K562 (cell line): ENCODE measurements around the gene TMEM150C. TPM values are rescaled to one million over a fixed set of nuclear protein-coding genes. Genes with fewer than 3 reads are reported as not detected.

Source experiments
- ATAC-seq: fragments of 200-7000 bp; cut with Tn5 transposase; 3 replicates; pipeline ENCODE4 v1.9.1; 2020; ENCODE audit warnings: moderate library complexity
- BruUV-seq: library from RNA; stranded (reverse); fragments of 400-500 nt; replicated peaks from 2 replicates; lab custom pipeline; 2021; lab: Mats Ljungman, UMichigan
- CTCF ChIA-PET: fragments of 300-600 bp; formaldehyde crosslinking; extraction: SDS; loops from one replicate; lab custom pipeline; 2021; ENCODE audit warnings: low intra/inter-chr PET ratio; lab: Yijun Ruan, JAX
- POLR2A ChIA-PET: fragments of 300-600, 350-650 bp; sonication (Branson Sonifier 250); formaldehyde crosslinking; extraction: SDS; loops from one replicate; lab custom pipeline; 2021; ENCODE audit warnings: antibody characterized with exemption, inconsistent platforms; lab: Yijun Ruan, JAX
- DNase-seq, 4 experiments: peaks; one replicate each; pipeline versions ENCODE4 v3.0.0 to v3.0.0-alpha.2; 2011 to 2018; ENCODE audit warnings: low spot score in 3 of 4, mixed read lengths in 3 of 4; ENCODE audit errors: extremely low read depth in 1 of 4
- FAIRE-seq: peaks from 2 replicates; lab custom pipeline; 2011; peaks lifted over from hg19 to GRCh38; lab: Jason Lieb, UNC
- H2AFZ ChIP-seq: 2 replicates; pipeline ENCODE4 v1.6.0; 2011; ENCODE audit warnings: low read depth, low read length, control low read depth, inconsistent platforms
- H3K27ac ChIP-seq: fragments of 200-600 bp; 3 replicates; pipeline ENCODE4 v1.8.0; 2011; ENCODE audit warnings: low read depth, mild to moderate bottlenecking, control low read depth, inconsistent platforms, low read length, moderate library complexity, mixed read lengths; ENCODE audit errors: extremely low read depth
- H3K27me3 ChIP-seq, 2 experiments: fragments of 300-600 bp in 1 of 2; 2 replicates in 1 of 2; 3 replicates in 1 of 2; pipeline versions ENCODE4 v1.6.0 to v1.8.0; 2011; ENCODE audit warnings: inconsistent platforms in 2 of 2, low read length in 2 of 2, mild to moderate bottlenecking in 1 of 2, mixed read lengths in 1 of 2, moderate library complexity in 1 of 2; ENCODE audit not compliant: control insufficient read depth in 2 of 2, insufficient read depth in 2 of 2
- H3K36me3 ChIP-seq: fragments of 300-600 bp; 3 replicates; pipeline ENCODE4 v1.8.0; 2011; ENCODE audit warnings: mild to moderate bottlenecking, low read length, inconsistent platforms; ENCODE audit not compliant: control insufficient read depth, insufficient read depth
- H3K4me1 ChIP-seq, 2 experiments: fragments of 200-600 bp in 1 of 2; replicated peaks in 1 of 2; 2 replicates in 1 of 2; 3 replicates in 1 of 2; pipeline versions ENCODE4 v1.5.1 to v1.8.0; 2011; ENCODE audit warnings: inconsistent platforms in 2 of 2, low read length in 2 of 2, mild to moderate bottlenecking in 1 of 2, mixed read lengths in 1 of 2, moderate library complexity in 1 of 2; ENCODE audit not compliant: control insufficient read depth in 2 of 2, insufficient read depth in 2 of 2
- H3K4me2 ChIP-seq: 2 replicates; pipeline ENCODE4 v1.6.1; 2011; ENCODE audit warnings: low read length, control low read depth, inconsistent platforms, mixed read lengths; ENCODE audit not compliant: insufficient read depth
- H3K4me3 ChIP-seq: fragments of 200-600 bp; sonication (generic), shearing (Covaris generic); 2 replicates; pipeline ENCODE4 v1.5.1; 2016; ENCODE audit warnings: control low read depth, inconsistent platforms
- H3K79me2 ChIP-seq: fragments of 200-600 bp; 3 replicates; pipeline ENCODE4 v1.8.0; 2011; ENCODE audit warnings: low read length, inconsistent platforms; ENCODE audit not compliant: control insufficient read depth, insufficient read depth
- H3K9ac ChIP-seq, 2 experiments: 2 replicates each; pipeline versions ENCODE4 v1.6.0 to v1.6.1; 2011; ENCODE audit warnings: low read depth in 2 of 2, low read length in 2 of 2, control low read depth in 1 of 2, inconsistent platforms in 1 of 2, mild to moderate bottlenecking in 1 of 2, mixed read lengths in 1 of 2; ENCODE audit not compliant: insufficient read depth in 1 of 2
- H3K9me1 ChIP-seq: one replicate; pipeline ENCODE4 v1.6.0; 2011; ENCODE audit warnings: inconsistent platforms, mild to moderate bottlenecking, low read length, moderate library complexity; ENCODE audit not compliant: control insufficient read depth, insufficient read depth
- H3K9me3 ChIP-seq: replicated peaks from 2 replicates; pipeline ENCODE4 v1.5.1; 2011; ENCODE audit warnings: low read depth, low read length, inconsistent platforms; ENCODE audit not compliant: control insufficient read depth, insufficient read depth
- H4K20me1 ChIP-seq: replicated peaks from 2 replicates; pipeline ENCODE4 v1.6.1; 2011; ENCODE audit warnings: low read length, inconsistent platforms, mixed read lengths; ENCODE audit not compliant: control insufficient read depth, insufficient read depth
- CEBPG ChIP-seq, 3 experiments: fragments of 200-800 bp in 1 of 3; sonication (Bioruptor generic) in 1 of 3; sonication (generic) in 1 of 3; formaldehyde crosslinking in 1 of 3; IDR thresholded peaks in 2 of 3; conservative IDR thresholded peaks in 1 of 3; 2 replicates each; pipeline versions ENCODE4 v1.6.1 to v1.8.0; 2016 to 2022; ENCODE audit warnings: missing compliant biosample characterization in 2 of 3, missing genetic modification characterization in 2 of 3, mild to moderate bottlenecking in 1 of 3, missing genetic modification reagents in 1 of 3
- CHD1 ChIP-seq: fragments of 200-600 bp; sonication (generic); IDR thresholded peaks from one replicate; pipeline ENCODE4 v1.6.1; 2012; ENCODE audit warnings: mild to moderate bottlenecking, moderate library complexity, low read length, inconsistent platforms
- GTF2E2 ChIP-seq: fragments of 200-800 bp; sonication (Bioruptor generic); IDR thresholded peaks from 2 replicates; pipeline ENCODE4 v1.6.1; 2016; ENCODE audit warnings: missing genetic modification characterization, missing compliant biosample characterization
- HNRNPL ChIP-seq: fragments of 200-400 bp; formaldehyde crosslinking; IDR thresholded peaks from 2 replicates; pipeline ENCODE4 v1.6.1; 2017; ENCODE audit warnings: low read depth, mild to moderate bottlenecking, low read length
- MTF1 ChIP-seq: fragments of 250-450 bp; sonication (Bioruptor Pico); IDR thresholded peaks from 2 replicates; pipeline ENCODE4 v1.9.0; 2021; ENCODE audit warnings: moderate library complexity, mild to moderate bottlenecking, inconsistent platforms, borderline replicate concordance
- SMAD4 ChIP-seq: fragments of 250-450 bp; sonication (Bioruptor Pico); conservative IDR thresholded peaks from 2 replicates; pipeline ENCODE4 v1.8.0; 2021; ENCODE audit warnings: inconsistent platforms, mild to moderate bottlenecking, moderate library complexity
- SRSF7 ChIP-seq: fragments of 200-400 bp; formaldehyde crosslinking; optimal IDR thresholded peaks from 2 replicates; pipeline ENCODE3; 2017; ENCODE audit warnings: mild to moderate bottlenecking, low read depth, low read length
- TCFL5 ChIP-seq: fragments of 250-450 bp; sonication (Bioruptor Pico); conservative IDR thresholded peaks from 2 replicates; pipeline ENCODE4 v1.6.1; 2021; ENCODE audit warnings: mild to moderate bottlenecking, moderate library complexity, matching md5 sums
- ZZZ3 ChIP-seq: fragments of 450-650 bp; IDR thresholded peaks from 2 replicates; pipeline ENCODE4 v1.6.1; 2016; ENCODE audit warnings: antibody characterized with exemption, mild to moderate bottlenecking, moderate library complexity
- WGBS: fragments of 100-300 bp; shearing (Covaris generic); methylation state at CpG from one replicate; pipeline ENCODE4 v1.1.6; 2016; ENCODE audit warnings: low coverage, mixed read lengths; ENCODE audit not compliant: insufficient coverage; ENCODE audit errors: missing lambda C conversion rate; 5-methylcytosine and 5-hydroxymethylcytosine counted together
- in situ Hi-C: fragments of 300-500 bp; cut with MboI; formaldehyde crosslinking; loops from 4 replicates; pipeline ENCODE4 v1.15.0; 2018; ENCODE audit warnings: inconsistent platforms, mixed read lengths
- intact Hi-C: fragments of 100-400 bp; cut with micrococcal nuclease; formaldehyde crosslinking; loops from 2 replicates; pipeline ENCODE4 v1.14.2; 2022
- polyA plus RNA-seq, 8 experiments: library from polyadenylated mRNA; depleted of rRNA in 4 of 8; stranded (reverse) in 5 of 8; unstranded in 3 of 8; fragments of >200 nt; fragmentation: Nextera tagmentation in 2 of 8; fragmentation: Illumina TruSeq in 1 of 8; extraction: Ambion mirVana in 2 of 8; extraction: Trizol in 1 of 8; gene quantifications; 2 replicates each; pipeline versions ENCODE4 v1.2.1 to v1.2.3, GENCODE V29; 2011 to 2014; ENCODE audit warnings: inconsistent platforms in 1 of 8, missing spikeins in 1 of 8
- total RNA-seq, 7 experiments: library from RNA; depleted of rRNA in 6 of 7; stranded (reverse); fragments of >200 nt in 6 of 7; fragmentation: Illumina TruSeq in 2 of 7; extraction: Trizol in 2 of 7; gene quantifications; 2 replicates each; pipeline versions ENCODE4 v1.2.1 to v1.2.3, GENCODE V29; 2011 to 2021; ENCODE audit warnings: low replicate concordance in 1 of 7

TMEM150C gene
- total and polyA plus RNA-seq, 9 of the 15 experiments (the other 6 are each of a cell fraction or from before 2014, with no cell fraction given): 0.07 TPM; not detected in 8

DNA sequence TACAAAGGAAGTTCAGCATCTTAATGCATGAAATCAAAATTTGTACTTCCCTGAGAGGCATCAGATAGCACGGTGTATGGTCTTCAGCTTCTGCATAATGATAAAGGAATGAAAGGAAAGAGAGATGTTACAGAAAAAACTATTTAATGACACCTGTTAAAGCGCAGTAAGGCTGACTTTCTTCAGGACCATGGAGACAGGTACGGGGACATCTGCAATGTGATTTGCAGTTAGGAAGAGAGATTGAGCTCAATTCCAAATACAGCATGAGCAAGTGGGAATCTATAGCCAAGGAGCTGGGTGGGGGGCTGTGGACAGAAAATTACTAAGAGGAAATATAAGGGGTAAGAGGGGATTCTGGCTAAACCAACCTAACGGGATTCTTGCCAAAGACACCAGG is 39.3 kb downstream of the TMEM150C start:
- no peaks in the 10 kb centered on the region for H4K20me1 ChIP-seq
- in situ Hi-C loops (no loop called here), intact Hi-C loops (no loop called here)
- BruUV-seq: no TSS peak
- FAIRE-seq (no peak), ATAC-seq (no peak), DNase-seq (no peak)
- no peaks in the 10 kb centered on the region for H3K36me3 ChIP-seq
- H3K4me3 ChIP-seq: no peak overlapping the region
- 0% methylated on average over 4 of the region's 4 CpGs for whole genome bisulfite sequencing
- ChIA-PET POLR2A (interaction anchor here (1.1 kb wide), 1 partner anchor 189 kb away, joined by 3 read pairs; no protein-coding TSS in a partner anchor), CTCF (no interaction called here)
- H3K4me1 ChIP-seq: no peaks in the 10 kb centered on the region
- H3K9me1 ChIP-seq: no peaks in the 10 kb centered on the region
- peaks cover 9 to 29% of the 10 kb centered on the region in 2 experiments for H3K27me3 ChIP-seq
- no peak for TF ChIP-seq MTF1 (CRISPR knock-in tag)
- no peak for TF ChIP-seq CEBPG (CRISPR knock-in tag; IDR thresholded peaks at IDR 0.05)
- no peak for TF ChIP-seq CEBPG (tag; conservative IDR thresholded peaks at IDR 0.05 in 1 of 2, IDR thresholded peaks at IDR 0.05 in 1 of 2)
- no peak for TF ChIP-seq SMAD4
- TF ChIP-seq SRSF7: no peak
- TF ChIP-seq TCFL5 (CRISPR knock-in tag): no peak
- no peak for TF ChIP-seq ZZZ3
- TF ChIP-seq CHD1: no peak
- no peak for TF ChIP-seq GTF2E2 (tag)
- no peak for TF ChIP-seq HNRNPL
- H2AFZ ChIP-seq: no peak overlapping the region
- H3K4me2 ChIP-seq: no peak overlapping the region
- no peaks in the 10 kb centered on the region for H3K9me3 ChIP-seq
- no peak overlapping the region for H3K27ac ChIP-seq
- no peak overlapping the region for H3K9ac ChIP-seq
- no peaks in the 10 kb centered on the region for H3K79me2 ChIP-seq
